MV-4-11 (cell line): ENCODE data around the gene FRAS1.

Experiments used
- DNase-seq: peaks from one replicate; lab custom pipeline; 2025; lab: John Stamatoyannopoulos, UW

Gene FRAS1

GRCh38 chr4:78372355-78372988, 315.3 kb downstream of the FRAS1 start:
- no peak for DNase-seq

GRCh38 chr4:78377555-78377954, 320.4 kb downstream of the FRAS1 start:
- no peak for DNase-seq

GRCh38 chr4:78379040-78379439, 321.9 kb downstream of the FRAS1 start:
- no peak for DNase-seq

GRCh38 chr4:78379991-78380729, 323.0 kb downstream of the FRAS1 start:
- no peak for DNase-seq

GRCh38 chr4:78386679-78387078, 329.6 kb downstream of the FRAS1 start:
- no peak for DNase-seq

- no peak for DNase-seq
Observed at GRCh38 chr4:78395642-78396041, 338.5 kb downstream of the FRAS1 start.

- no peak for DNase-seq
Observed at GRCh38 chr4:78396613-78397291, 339.6 kb downstream of the FRAS1 start.

GRCh38 chr4:78397292-78397630, 340.1 kb downstream of the FRAS1 start:
- no peak for DNase-seq

- DNase-seq = no peak
Observed at GRCh38 chr4:78409612-78410202, 352.6 kb downstream of the FRAS1 start.

GRCh38 chr4:78410225-78410624, 353.1 kb downstream of the FRAS1 start:
- DNase-seq = no peak

- no peak for DNase-seq
Observed at GRCh38 chr4:78410676-78411075, 353.6 kb downstream of the FRAS1 start.

GRCh38 chr4:78414116-78414515, 357.0 kb downstream of the FRAS1 start:
- no peak for DNase-seq

- DNase-seq = no peak
Observed at GRCh38 chr4:78417603-78418002, 360.5 kb downstream of the FRAS1 start.

- DNase-seq = no peak
Observed at GRCh38 chr4:78418406-78418805, 361.3 kb downstream of the FRAS1 start.

- no peak for DNase-seq
Observed at GRCh38 chr4:78423790-78424189, 366.7 kb downstream of the FRAS1 start.

GRCh38 chr4:78424461-78424860, 367.3 kb downstream of the FRAS1 start:
- DNase-seq = no peak

- DNase-seq = no peak
Observed at GRCh38 chr4:78426972-78427371, 369.8 kb downstream of the FRAS1 start.

- DNase-seq = no peak
Observed at GRCh38 chr4:78428996-78429395, 371.9 kb downstream of the FRAS1 start.

- no peak for DNase-seq
Observed at GRCh38 chr4:78432896-78433295, 375.8 kb downstream of the FRAS1 start.

GRCh38 chr4:78437608-78438088, 380.5 kb downstream of the FRAS1 start:
- DNase-seq = no peak

GRCh38 chr4:78439328-78439727, 382.2 kb downstream of the FRAS1 start:
- no peak for DNase-seq

GRCh38 chr4:78441756-78442155, 384.6 kb downstream of the FRAS1 start:
- no peak for DNase-seq

- DNase-seq = no peak
Observed at GRCh38 chr4:78446619-78447018, 389.5 kb downstream of the FRAS1 start.
